K562 (cell line): ENCODE data around the gene TCF15. TPM values are rescaled to one million over a fixed set of nuclear protein-coding genes. Genes with fewer than 3 reads are reported as not detected.

Experiments
- CBX3 ChIP-seq, 2 experiments: IDR thresholded peaks; 1 replicate in 1 of 2; 2 replicates in 1 of 2; pipeline ENCODE4 v1.6.1; 2012; ENCODE audit warnings: inconsistent platforms in 2 of 2, low read length in 2 of 2, borderline replicate concordance in 1 of 2, control low read depth in 1 of 2
- FOXM1 ChIP-seq, 2 experiments: fragments of 450-650 bp in 1 of 2; sonication (generic) in 1 of 2; formaldehyde crosslinking in 1 of 2; IDR thresholded peaks; 2 replicates each; pipeline versions ENCODE4 v1.6.1 to v1.9.0; 2017 to 2022; ENCODE audit warnings: low read depth in 2 of 2, mild to moderate bottlenecking in 2 of 2, missing genetic modification reagents in 1 of 2, moderate library complexity in 1 of 2
- HDAC2 ChIP-seq: fragments of 450-650 bp; IDR thresholded peaks from 2 replicates; pipeline ENCODE4 v1.6.1; 2016; ENCODE audit warnings: mild to moderate bottlenecking
- L3MBTL2 ChIP-seq: fragments of 450-650 bp; IDR thresholded peaks from 2 replicates; pipeline ENCODE4 v1.6.1; 2016; ENCODE audit warnings: mild to moderate bottlenecking, moderate library complexity
- MBD2 ChIP-seq: sonication (generic); IDR thresholded peaks from 2 replicates; pipeline ENCODE4 v1.6.1; 2016; ENCODE audit warnings: low read depth, borderline replicate concordance
- MLX ChIP-seq, 2 experiments: fragments of 450-650 bp in 1 of 2; sonication (generic) in 1 of 2; formaldehyde crosslinking; conservative IDR thresholded peaks; 2 replicates each; pipeline versions ENCODE4 v1.4.0 to v1.8.1; 2020 to 2022; ENCODE audit warnings: mild to moderate bottlenecking in 1 of 2, missing genetic modification reagents in 1 of 2
- NBN ChIP-seq: fragments of 450-650 bp; IDR thresholded peaks from 2 replicates; pipeline ENCODE4 v1.6.1; 2016; ENCODE audit warnings: low read depth, mild to moderate bottlenecking
- NFIC ChIP-seq: fragments of 450-650 bp; IDR thresholded peaks from 2 replicates; pipeline ENCODE4 v1.6.1; 2017; ENCODE audit warnings: mild to moderate bottlenecking, inconsistent platforms
- SMARCA5 ChIP-seq: fragments of 450-650 bp; IDR thresholded peaks from 2 replicates; pipeline ENCODE4 v1.6.1; 2016
- ZFP1 ChIP-seq: fragments of 450-650 bp; formaldehyde crosslinking; IDR thresholded peaks from 2 replicates; pipeline ENCODE4 v1.4.0; 2020; ENCODE audit warnings: mild to moderate bottlenecking, mixed read lengths
- ZNF408 ChIP-seq: fragments of 250-450 bp; sonication (Bioruptor Pico); IDR thresholded peaks from 2 replicates; pipeline ENCODE4 v1.4.0; 2020; ENCODE audit warnings: low read depth, mild to moderate bottlenecking, moderate library complexity
- polyA plus RNA-seq, 8 experiments: library from polyadenylated mRNA; depleted of rRNA in 4 of 8; stranded (reverse) in 5 of 8; unstranded in 3 of 8; fragments of >200 nt; fragmentation: Nextera tagmentation in 2 of 8; fragmentation: Illumina TruSeq in 1 of 8; extraction: Ambion mirVana in 2 of 8; extraction: Trizol in 1 of 8; gene quantifications; 2 replicates each; pipeline versions ENCODE4 v1.2.1 to v1.2.3, GENCODE V29; 2011 to 2014; ENCODE audit warnings: inconsistent platforms in 1 of 8, missing spikeins in 1 of 8
- total RNA-seq, 7 experiments: library from RNA; depleted of rRNA in 6 of 7; stranded (reverse); fragments of >200 nt in 6 of 7; fragmentation: Illumina TruSeq in 2 of 7; extraction: Trizol in 2 of 7; gene quantifications; 2 replicates each; pipeline versions ENCODE4 v1.2.1 to v1.2.3, GENCODE V29; 2011 to 2021; ENCODE audit warnings: low replicate concordance in 1 of 7

The TCF15 gene
- total and polyA plus RNA-seq, 9 of the 15 experiments (the other 6 are each of a cell fraction or from before 2014, with no cell fraction given), result 0.04 to 5.0 (median 1.2) TPM

- TF ChIP-seq HDAC2, result no peak
- TF ChIP-seq FOXM1 (IDR thresholded peaks at IDR 0.05; ENCODE audit: low read depth), result no peak
- TF ChIP-seq FOXM1 (CRISPR knock-in tag; IDR thresholded peaks at IDR 0.05; ENCODE audit: low read depth), result no peak
- TF ChIP-seq NBN, result no peak
- no peak for TF ChIP-seq ZNF408 (CRISPR knock-in tag)
- no peak for TF ChIP-seq SMARCA5
- TF ChIP-seq MLX (CRISPR knock-in tag; conservative IDR thresholded peaks at IDR 0.05), result no peak
- TF ChIP-seq NFIC, result no peak
- no peak for TF ChIP-seq ZFP1 (CRISPR knock-in tag)
- TF ChIP-seq MBD2, result no peak
- TF ChIP-seq L3MBTL2, result 0 out of 2 replicates have a peak, but pooled peaks have one; percentile 21
- no peak for TF ChIP-seq CBX3 (IDR thresholded peaks at IDR 0.05; ENCODE audit: borderline replicate concordance in 1 of 2, low read length in 2 of 2)
- TF ChIP-seq, all 486 proteins: peak for 2
These were observed 6.9 kb downstream of the TCF15 start (continued) for GRCh38 chr20:603116-603640.
